ENCODE data around the gene TTF1. TPM values are rescaled to one million over a fixed set of nuclear protein-coding genes. Genes with fewer than 3 reads are reported as not detected.

Gene TTF1
- total and polyA plus RNA-seq, 10 of the 15 experiments (the other 5 are each of a cell fraction or from before 2014, with no cell fraction given), result 11.3 to 25.5 (median 16.0) TPM

GRCh38 chr9:132357764-132358163 lies 48.9 kb downstream of the TTF1 start (continued):
- TF ChIP-seq ATF2 (IDR thresholded peaks at IDR 0.05; ENCODE audit: low read length), result no peak
- TF ChIP-seq ZNF384 (IDR thresholded peaks at IDR 0.05; ENCODE audit: borderline replicate concordance, low read depth, low read length), result no peak
- TF ChIP-seq SMC3 (IDR thresholded peaks at IDR 0.05; ENCODE audit: borderline replicate concordance, low read length), result no peak
- TF ChIP-seq SPI1 (IDR thresholded peaks at IDR 0.05; ENCODE audit: borderline replicate concordance, insufficient read depth, low read depth, low read length), result no peak
- TF ChIP-seq PAX8 (IDR thresholded peaks at IDR 0.05), result no peak
- TF ChIP-seq CEBPZ (IDR thresholded peaks at IDR 0.05; ENCODE audit: low read depth, low read length), result no peak

- intact Hi-C loops (cut with micrococcal nuclease; ENCODE audit: unreplicated experiment), result no loop called here
- BruUV-seq (replicated peaks), result no TSS peak
- Histone ChIP-seq H3K4me3 (no peak overlapping the region), H3K4me2 (ENCODE audit: control insufficient read depth, insufficient read depth) (no peak overlapping the region), H3K36me3 (ENCODE audit: control insufficient read depth in 2 of 2, insufficient read depth in 2 of 2, low read length in 1 of 2) (peaks cover 0 to 5% of the 10 kb centered on the region in 2 experiments; a peak in 1 of 4 replicates), H3K27ac (ENCODE audit: control insufficient read depth, insufficient read depth) (no peak overlapping the region), H3K27me3 (replicated peaks in 1 of 2; ENCODE audit: control insufficient read depth in 2 of 2, insufficient read depth in 2 of 2, low read length in 1 of 2) (no peaks in the 10 kb centered on the region), H3K9me3 (replicated peaks; ENCODE audit: control insufficient read depth, insufficient read depth, low read length) (no peaks in the 10 kb centered on the region; the same call in 2 of the 3 replicates), H2AFZ (ENCODE audit: control insufficient read depth, low read depth, low read length) (no peak overlapping the region), H3K9ac (ENCODE audit: control insufficient read depth, insufficient read depth, low read length) (no peak overlapping the region), H3K79me2 (ENCODE audit: control insufficient read depth, insufficient read depth, low read length) (peaks cover 32% of the 10 kb centered on the region), H4K20me1 (ENCODE audit: control insufficient read depth, insufficient read depth) (no peaks in the 10 kb centered on the region), H3K4me1 (ENCODE audit: control insufficient read depth, insufficient read depth, low read length) (peaks cover 4% of the 10 kb centered on the region; the same call in 1 of the 2 replicates)
- DNase-seq (ENCODE audit: low read depth, low spot score) (no peak), FAIRE-seq (no peak), ATAC-seq (no peak)
- TF ChIP-seq RBBP5 (conservative IDR thresholded peaks at IDR 0.05) (no peak), MYC (IDR thresholded peaks at IDR 0.05; ENCODE audit: insufficient read depth, insufficient read length, insufficient replicate concordance, low read length, severe bottlenecking) (no peak), CHD4 (IDR thresholded peaks at IDR 0.05) (no peak), IKZF1 (conservative IDR thresholded peaks at IDR 0.05) (no peak), ZNF622 (IDR thresholded peaks at IDR 0.05) (no peak), PAX8 (IDR thresholded peaks at IDR 0.05) (no peak), EED (IDR thresholded peaks at IDR 0.05; ENCODE audit: low read depth) (no peak), HDAC6 (IDR thresholded peaks at IDR 0.05; ENCODE audit: unreplicated experiment) (no peak), HDGF (IDR thresholded peaks at IDR 0.05) (no peak), NFYA (IDR thresholded peaks at IDR 0.05; ENCODE audit: borderline replicate concordance, low read depth, low read length) (no peak), TCF12 (IDR thresholded peaks at IDR 0.05; ENCODE audit: low read depth, low read length) (no peak)
- SMC1A ChIA-PET (ENCODE audit: uncharacterized antibody, unreplicated experiment), result interaction anchor here (9.5 kb wide), 1 partner anchor 26 kb away, joined by 131 read pairs; no protein-coding TSS in a partner anchor
- RAD21 ChIA-PET (ENCODE audit: unreplicated experiment), result interaction anchor here (0.6 kb wide), 1 partner anchor 25 kb away, joined by 3 read pairs; no protein-coding TSS in a partner anchor
- WGBS (ENCODE audit: insufficient coverage, insufficient replicate concordance, low lambda C conversion rate, missing lambda C conversion rate), result 98% methylated on average over 26 of the region's 26 CpGs
- in situ Hi-C loops (cut with MboI), result no loop called here
- CTCF ChIA-PET, result no interaction called here
- POLR2A ChIA-PET, result interaction anchor here (0.6 to 7.0 kb wide), 2 partner anchors 25 to 142 kb away, joined by 4 to 96 read pairs; no protein-coding TSS in a partner anchor
These were observed 50.2 kb downstream of the TTF1 start for GRCh38 chr9:132356324-132356924.

Data from GM12878 (cell line).